IgD-negative memory B cell (primary cell): ENCODE results near the gene DPY19L3. TPM values are rescaled to one million over a fixed set of nuclear protein-coding genes. Genes with fewer than 3 reads are reported as not detected.
A peak's percentile ranks its signal among the peaks of the same experiment; 100 is the strongest.
"Not testable (repeated sequence)": the region's sequence is repeated elsewhere in the genome, so short reads cannot be mapped to it uniquely, and the experiment has no call there.

ENCODE experiments used
- H3K27ac Mint-ChIP-seq, 3 donors: one replicate each; pipeline ENCODE4 v1.8.0; 2020 to 2022; ENCODE audit warnings: mild to moderate bottlenecking in 3 of 3, mixed read lengths in 3 of 3, moderate library complexity in 1 of 3
- H3K27me3 Mint-ChIP-seq: one replicate; pipeline ENCODE4 v1.8.0; 2021; ENCODE audit warnings: mixed read lengths
- H3K36me3 Mint-ChIP-seq: one replicate; pipeline ENCODE4 v1.8.0; 2020; ENCODE audit warnings: mild to moderate bottlenecking, mixed read lengths
- H3K4me1 Mint-ChIP-seq, 3 donors: one replicate each; pipeline ENCODE4 v1.8.0; 2020 to 2022; ENCODE audit warnings: mixed read lengths in 3 of 3, mild to moderate bottlenecking in 1 of 3
- H3K4me3 Mint-ChIP-seq, 4 donors: one replicate each; pipeline ENCODE4 v1.8.0; 2020 to 2022; ENCODE audit warnings: mild to moderate bottlenecking in 4 of 4, mixed read lengths in 4 of 4, moderate library complexity in 3 of 4
- H3K9me3 Mint-ChIP-seq, 3 donors: one replicate each; pipeline ENCODE4 v1.8.0; 2020 to 2021; ENCODE audit warnings: mixed read lengths in 3 of 3, mild to moderate bottlenecking in 1 of 3
- polyA plus RNA-seq: library from polyadenylated mRNA; unstranded; fragments of 300-500 nt; fragmentation: Illumina TruSeq; gene quantifications from one replicate; pipeline ENCODE4 v1.2.3, GENCODE V29; 2021

Gene DPY19L3
- polyA plus RNA-seq, 1 donor from 2014 or later, result 2.1 TPM

GRCh38 chr19:32447534-32447933, 42.0 kb downstream of the DPY19L3 start:
- H3K4me3 Mint-ChIP-seq, H3K27me3 Mint-ChIP-seq, H3K9me3 Mint-ChIP-seq, H3K27ac Mint-ChIP-seq: not testable (repeated sequence)
- peaks cover 4 to 16% (median 12%) of the 10 kb centered on the region in 3 donors for H3K4me1 Mint-ChIP-seq
- H3K36me3 Mint-ChIP-seq, result peaks cover 11% of the 10 kb centered on the region

- H3K4me3 Mint-ChIP-seq, result no peak overlapping the region
- H3K4me1 Mint-ChIP-seq, result peaks cover 4 to 16% (median 12%) of the 10 kb centered on the region in 3 donors
- no peaks in the 10 kb centered on the region for H3K27me3 Mint-ChIP-seq
- H3K9me3 Mint-ChIP-seq, result peaks cover 0 to 4% (median 4%) of the 10 kb centered on the region in 3 donors
- H3K27ac Mint-ChIP-seq, result no peak overlapping the region
- H3K36me3 Mint-ChIP-seq, result peaks cover 11% of the 10 kb centered on the region
Measured at GRCh38 chr19:32448026-32448425, 42.5 kb downstream of the DPY19L3 start.

GRCh38 chr19:32450217-32450616, 44.6 kb downstream of the DPY19L3 start:
- peaks cover 8% of the 10 kb centered on the region for H3K36me3 Mint-ChIP-seq
- peaks cover 0 to 16% (median 12%) of the 10 kb centered on the region in 3 donors for H3K4me1 Mint-ChIP-seq
- H3K9me3 Mint-ChIP-seq, result peaks cover 0 to 4% (median 2%) of the 10 kb centered on the region in 3 donors
- peak overlapping the region in 1 of 4 donors; percentile 29 for H3K4me3 Mint-ChIP-seq
- no peaks in the 10 kb centered on the region for H3K27me3 Mint-ChIP-seq
- H3K27ac Mint-ChIP-seq, result no peak overlapping the region

GRCh38 chr19:32453736-32454135, 48.2 kb downstream of the DPY19L3 start:
- Mint-ChIP-seq H3K27me3 (no peaks in the 10 kb centered on the region), H3K4me1 (peaks cover 6 to 25% (median 21%) of the 10 kb centered on the region in 3 donors), H3K27ac (no peak overlapping the region), H3K4me3 (no peak overlapping the region), H3K9me3 (peaks cover 0 to 2% (median 0%) of the 10 kb centered on the region in 3 donors), H3K36me3 (peaks cover 11% of the 10 kb centered on the region)

GRCh38 chr19:32456406-32456805, 50.8 kb downstream of the DPY19L3 start:
- peaks cover 0 to 2% (median 0%) of the 10 kb centered on the region in 3 donors for H3K9me3 Mint-ChIP-seq
- no peak overlapping the region for H3K27ac Mint-ChIP-seq
- H3K36me3 Mint-ChIP-seq, result peaks cover 12% of the 10 kb centered on the region
- no peaks in the 10 kb centered on the region for H3K27me3 Mint-ChIP-seq
- H3K4me1 Mint-ChIP-seq, result peaks cover 6 to 13% (median 13%) of the 10 kb centered on the region in 3 donors
- H3K4me3 Mint-ChIP-seq, result no peak overlapping the region

- peaks cover 6 to 13% (median 13%) of the 10 kb centered on the region in 3 donors for H3K4me1 Mint-ChIP-seq
- no peaks in the 10 kb centered on the region for H3K27me3 Mint-ChIP-seq
- peaks cover 12% of the 10 kb centered on the region for H3K36me3 Mint-ChIP-seq
- no peaks in the 10 kb centered on the region for H3K9me3 Mint-ChIP-seq
- peak overlapping the region in 1 of 4 donors; percentile 42 for H3K4me3 Mint-ChIP-seq
- H3K27ac Mint-ChIP-seq, result no peak overlapping the region
Measured at GRCh38 chr19:32457571-32458158, 52.1 kb downstream of the DPY19L3 start.

GRCh38 chr19:32458500-32459123, 53.0 kb downstream of the DPY19L3 start:
- Mint-ChIP-seq H3K27me3 (no peaks in the 10 kb centered on the region), H3K36me3 (peaks cover 11% of the 10 kb centered on the region), H3K9me3 (no peaks in the 10 kb centered on the region), H3K4me1 (peaks cover 6 to 13% (median 13%) of the 10 kb centered on the region in 3 donors), H3K4me3 (peak overlapping the region in 1 of 4 donors; percentile 42), H3K27ac (peak overlapping the region in 1 of 3 donors; percentile 64)

- Mint-ChIP-seq H3K4me1 (peaks cover 6 to 13% (median 13%) of the 10 kb centered on the region in 3 donors), H3K4me3 (no peak overlapping the region), H3K9me3 (no peaks in the 10 kb centered on the region), H3K27me3 (no peaks in the 10 kb centered on the region), H3K27ac (peak overlapping the region in 1 of 3 donors; percentile 7), H3K36me3 (peaks cover 11% of the 10 kb centered on the region)
Measured at GRCh38 chr19:32459204-32459865, 53.8 kb downstream of the DPY19L3 start.

- Mint-ChIP-seq H3K27me3 (no peaks in the 10 kb centered on the region), H3K27ac (no peak overlapping the region), H3K36me3 (peaks cover 11% of the 10 kb centered on the region), H3K4me1 (peaks cover 6 to 13% (median 13%) of the 10 kb centered on the region in 3 donors), H3K4me3 (no peak overlapping the region), H3K9me3 (no peaks in the 10 kb centered on the region)
Measured at GRCh38 chr19:32460476-32460875, 54.9 kb downstream of the DPY19L3 start.

- Mint-ChIP-seq H3K36me3 (peaks cover 9% of the 10 kb centered on the region), H3K9me3 (no peaks in the 10 kb centered on the region), H3K27ac (no peak overlapping the region), H3K4me3 (no peak overlapping the region), H3K4me1 (no peaks in the 10 kb centered on the region), H3K27me3 (no peaks in the 10 kb centered on the region)
Measured at GRCh38 chr19:32464279-32464678, 58.7 kb downstream of the DPY19L3 start.

- Mint-ChIP-seq H3K36me3 (peaks cover 8% of the 10 kb centered on the region), H3K4me3 (no peak overlapping the region), H3K27me3 (no peaks in the 10 kb centered on the region), H3K4me1 (no peaks in the 10 kb centered on the region), H3K27ac (no peak overlapping the region), H3K9me3 (no peaks in the 10 kb centered on the region)
Measured at GRCh38 chr19:32465176-32465575, 59.6 kb downstream of the DPY19L3 start.

- Mint-ChIP-seq H3K27ac (no peak overlapping the region), H3K36me3 (peaks cover 8% of the 10 kb centered on the region), H3K9me3 (no peaks in the 10 kb centered on the region), H3K4me1 (no peaks in the 10 kb centered on the region), H3K27me3 (no peaks in the 10 kb centered on the region), H3K4me3 (no peak overlapping the region)
Measured at GRCh38 chr19:32469795-32470194, 64.2 kb downstream of the DPY19L3 start.

- H3K4me1 Mint-ChIP-seq, result no peaks in the 10 kb centered on the region
- H3K27me3 Mint-ChIP-seq, result no peaks in the 10 kb centered on the region
- peaks cover 8% of the 10 kb centered on the region for H3K36me3 Mint-ChIP-seq
- no peaks in the 10 kb centered on the region for H3K9me3 Mint-ChIP-seq
- H3K27ac Mint-ChIP-seq, result no peak overlapping the region
- H3K4me3 Mint-ChIP-seq, result no peak overlapping the region
Measured at GRCh38 chr19:32471095-32471494, 65.5 kb downstream of the DPY19L3 start.

- H3K4me1 Mint-ChIP-seq, result no peaks in the 10 kb centered on the region
- no peak overlapping the region for H3K4me3 Mint-ChIP-seq
- no peaks in the 10 kb centered on the region for H3K9me3 Mint-ChIP-seq
- no peaks in the 10 kb centered on the region for H3K27me3 Mint-ChIP-seq
- peaks cover 8% of the 10 kb centered on the region for H3K36me3 Mint-ChIP-seq
- H3K27ac Mint-ChIP-seq, result no peak overlapping the region
Measured at GRCh38 chr19:32471811-32472210, 66.2 kb downstream of the DPY19L3 start.

- no peak overlapping the region for H3K4me3 Mint-ChIP-seq
- peaks cover 13% of the 10 kb centered on the region for H3K36me3 Mint-ChIP-seq
- no peaks in the 10 kb centered on the region for H3K4me1 Mint-ChIP-seq
- no peak overlapping the region for H3K27ac Mint-ChIP-seq
- no peaks in the 10 kb centered on the region for H3K27me3 Mint-ChIP-seq
- no peaks in the 10 kb centered on the region for H3K9me3 Mint-ChIP-seq
Measured at GRCh38 chr19:32475141-32476031, 69.8 kb downstream of the DPY19L3 start.
